NCI-H146 (cell line): ENCODE data around the gene RBM20.

Experiments used
- DNase-seq: peaks from one replicate; lab custom pipeline; 2025; lab: John Stamatoyannopoulos, UW

RBM20 gene

DNA sequence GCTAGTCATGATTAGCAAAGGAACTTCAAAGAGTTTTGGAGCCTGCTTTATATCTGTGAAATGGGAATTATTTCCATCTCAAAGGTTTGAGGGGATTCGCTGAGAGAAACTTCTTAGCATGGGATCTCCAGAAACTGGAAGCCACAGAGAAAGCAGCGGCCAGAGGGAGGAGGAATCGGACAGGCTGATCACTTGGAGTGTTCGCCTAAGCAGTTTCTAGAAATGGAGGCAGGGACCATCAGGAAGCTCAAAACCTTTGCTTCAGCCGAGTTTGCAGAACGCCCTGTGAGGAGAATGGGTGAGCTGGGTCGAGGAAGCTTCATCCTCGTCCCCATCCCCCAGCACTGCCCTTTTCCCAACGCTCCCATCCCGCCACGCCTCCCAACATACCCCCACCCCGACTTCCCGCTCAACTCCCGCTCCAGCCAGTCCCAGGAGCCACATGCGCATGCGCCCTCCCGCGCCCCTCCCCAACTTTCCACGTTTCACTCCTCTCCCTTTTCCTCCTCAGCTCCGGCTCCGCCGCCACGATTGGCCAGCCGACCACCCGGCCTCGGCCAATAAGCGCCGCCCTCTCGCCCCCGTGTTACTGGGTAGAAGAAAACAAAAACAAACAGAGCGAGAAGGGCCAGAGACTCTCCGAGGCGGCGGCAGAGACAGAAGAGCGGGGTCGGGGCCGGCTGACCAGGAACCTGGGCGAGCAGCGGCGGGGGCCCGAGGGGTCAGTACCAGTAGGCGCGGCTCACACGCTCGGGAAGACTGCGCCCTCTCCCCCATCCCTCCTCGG, 227.4 kb downstream of the RBM20 start, which contains the start of gene PDCD4:
Gene PDCD4 (plus strand): TSS at position 631 of the 787 bp plus-strand sequence. CDS start 4,100 bp downstream, outside the sequence.
- peak; percentile 98 for DNase-seq

DNA sequence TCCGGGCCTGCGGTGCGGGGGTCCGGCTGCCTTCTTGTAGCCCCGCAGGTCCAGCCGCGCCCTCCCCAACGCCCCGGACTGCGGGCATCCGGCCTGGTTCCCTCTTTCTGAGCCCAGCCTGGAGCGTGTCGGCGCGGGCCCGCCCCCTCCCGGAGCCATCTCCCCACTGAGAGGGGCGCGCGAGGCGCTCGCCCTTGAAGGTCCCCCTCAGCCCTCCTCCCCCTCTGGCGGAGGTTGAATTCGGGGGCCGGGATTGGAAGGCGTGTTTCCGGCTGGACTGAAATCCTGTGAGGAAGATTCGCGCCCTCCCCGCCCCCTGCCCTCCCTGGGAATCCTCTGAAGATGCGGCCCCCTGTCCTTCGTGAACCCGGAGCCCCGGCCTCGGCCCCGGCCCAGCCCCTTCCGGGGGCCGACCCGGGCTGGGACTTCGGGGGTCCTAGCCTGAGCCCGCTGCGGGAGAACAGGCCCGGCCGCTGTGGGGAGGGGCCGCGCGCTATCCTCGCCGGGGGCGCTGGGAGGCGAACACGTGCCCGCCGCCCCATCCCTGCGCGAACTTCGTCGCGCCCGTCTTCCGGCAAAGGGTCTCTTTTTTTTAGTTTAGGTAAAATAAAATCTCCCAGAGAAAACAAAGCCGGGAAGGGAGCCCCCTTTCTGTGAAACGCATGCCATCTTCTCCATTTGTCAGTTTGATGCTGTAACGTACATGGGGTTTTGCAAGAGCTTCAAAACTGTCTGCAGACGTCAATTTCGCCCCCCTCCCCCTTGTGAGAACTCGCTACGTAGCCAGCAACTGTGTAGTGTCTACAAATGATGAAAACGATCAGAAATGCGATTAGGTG, 228.2 kb downstream of the RBM20 start:
- peak; percentile 83 for DNase-seq

DNA sequence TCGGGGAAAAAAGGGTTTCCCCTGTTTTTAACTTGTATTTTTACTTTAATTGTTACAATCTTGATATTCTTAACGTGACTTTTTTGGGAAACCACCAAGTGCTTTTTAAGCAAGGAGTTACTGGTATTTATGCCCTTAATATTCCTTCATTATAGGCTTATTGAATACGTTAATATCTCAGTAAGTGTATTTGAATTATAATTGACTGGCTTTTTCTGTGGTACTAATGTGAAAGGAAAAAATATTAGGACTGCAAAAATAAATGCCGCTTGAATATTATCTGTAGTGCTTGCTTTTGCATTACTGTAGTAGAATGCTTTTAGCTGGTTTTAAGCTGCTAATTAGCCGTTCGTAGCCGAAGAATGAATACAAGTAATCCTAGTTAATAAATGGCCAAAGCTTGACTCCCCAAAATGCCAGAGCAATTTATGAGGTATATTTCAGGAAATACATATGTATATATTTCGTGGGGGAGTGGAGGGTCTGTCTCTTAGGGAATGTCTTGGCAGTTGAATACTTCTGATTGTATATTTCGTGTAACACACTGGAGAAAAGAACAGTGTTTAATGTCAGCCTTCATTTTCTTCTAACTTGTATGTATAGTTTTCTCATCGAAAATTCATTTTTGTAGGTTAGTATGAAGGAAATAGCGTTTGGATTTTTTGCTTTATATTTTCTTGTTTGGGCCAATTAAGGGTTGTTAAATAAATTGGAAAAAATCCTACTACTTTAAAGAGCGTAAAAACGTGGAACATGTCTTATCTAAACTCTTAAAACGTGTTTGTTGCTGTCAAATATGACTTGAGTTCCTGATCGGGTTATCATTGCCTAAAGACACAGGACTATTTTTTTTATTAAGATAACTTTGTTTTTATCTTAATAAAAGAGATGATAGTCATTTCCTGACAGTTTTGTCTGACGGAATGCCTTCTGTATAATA, 229.1 kb downstream of the RBM20 start:
- DNase-seq = no peak

DNA sequence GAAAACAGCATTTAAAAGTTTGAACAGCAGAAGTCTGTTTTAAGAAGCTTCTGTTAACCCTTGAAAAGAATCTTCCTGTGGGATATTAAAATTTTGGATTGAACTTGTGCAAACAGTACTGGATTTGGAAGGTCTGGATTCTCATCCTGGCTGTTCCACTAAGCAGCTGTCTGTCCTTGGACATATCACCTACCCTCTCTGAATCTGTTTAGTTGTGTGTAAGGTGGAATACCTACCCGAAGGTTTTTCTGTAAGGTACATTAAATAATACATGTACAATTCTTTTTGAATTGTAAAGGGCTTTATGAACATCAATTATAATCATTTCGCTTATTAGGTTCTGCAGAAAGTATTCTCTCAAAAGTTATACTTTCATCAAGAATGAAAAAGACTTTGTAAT, 229.8 kb downstream of the RBM20 start:
- DNase-seq = no peak

GRCh38 chr10:110876000-110876399, 231.9 kb downstream of the RBM20 start:
- no peak for DNase-seq

DNA sequence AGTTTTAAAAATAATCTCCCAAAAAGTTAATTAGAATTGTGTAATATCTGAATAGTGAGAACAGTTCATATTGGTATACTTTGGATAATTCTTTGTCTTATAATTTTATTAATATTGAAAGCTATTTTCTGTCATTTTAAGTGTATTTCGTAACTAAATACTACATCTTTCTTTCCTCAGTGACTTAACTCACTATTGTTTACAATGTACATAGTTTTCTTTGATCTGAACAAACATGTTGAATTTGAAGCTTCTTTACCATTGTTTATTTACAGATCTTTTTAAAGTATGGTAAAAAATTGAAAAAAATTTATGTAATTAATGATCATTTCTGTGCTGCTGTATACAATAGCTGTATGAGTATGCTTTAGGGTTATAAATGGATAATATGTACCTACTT, 232.7 kb downstream of the RBM20 start:
- no peak for DNase-seq

GRCh38 chr10:110880012-110880411, 235.9 kb downstream of the RBM20 start:
- DNase-seq = no peak

DNA sequence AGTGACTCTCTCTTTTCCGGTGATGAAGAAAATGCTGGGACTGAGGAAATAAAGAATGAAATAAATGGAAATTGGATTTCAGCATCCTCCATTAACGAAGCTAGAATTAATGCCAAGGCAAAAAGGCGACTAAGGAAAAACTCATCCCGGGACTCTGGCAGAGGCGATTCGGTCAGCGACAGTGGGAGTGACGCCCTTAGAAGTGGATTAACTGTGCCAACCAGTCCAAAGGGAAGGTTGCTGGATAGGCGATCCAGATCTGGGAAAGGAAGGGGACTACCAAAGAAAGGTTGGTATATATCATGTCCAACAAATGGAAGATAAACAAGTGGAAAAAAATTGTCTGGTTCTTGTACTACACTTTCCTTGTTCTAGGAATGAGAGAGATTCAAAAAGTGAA, 237.1 kb downstream of the RBM20 start:
- DNase-seq = no peak

GRCh38 chr10:110881905-110882304, 237.8 kb downstream of the RBM20 start:
- no peak for DNase-seq

GRCh38 chr10:110883924-110884323, 239.8 kb downstream of the RBM20 start:
- DNase-seq = no peak

DNA sequence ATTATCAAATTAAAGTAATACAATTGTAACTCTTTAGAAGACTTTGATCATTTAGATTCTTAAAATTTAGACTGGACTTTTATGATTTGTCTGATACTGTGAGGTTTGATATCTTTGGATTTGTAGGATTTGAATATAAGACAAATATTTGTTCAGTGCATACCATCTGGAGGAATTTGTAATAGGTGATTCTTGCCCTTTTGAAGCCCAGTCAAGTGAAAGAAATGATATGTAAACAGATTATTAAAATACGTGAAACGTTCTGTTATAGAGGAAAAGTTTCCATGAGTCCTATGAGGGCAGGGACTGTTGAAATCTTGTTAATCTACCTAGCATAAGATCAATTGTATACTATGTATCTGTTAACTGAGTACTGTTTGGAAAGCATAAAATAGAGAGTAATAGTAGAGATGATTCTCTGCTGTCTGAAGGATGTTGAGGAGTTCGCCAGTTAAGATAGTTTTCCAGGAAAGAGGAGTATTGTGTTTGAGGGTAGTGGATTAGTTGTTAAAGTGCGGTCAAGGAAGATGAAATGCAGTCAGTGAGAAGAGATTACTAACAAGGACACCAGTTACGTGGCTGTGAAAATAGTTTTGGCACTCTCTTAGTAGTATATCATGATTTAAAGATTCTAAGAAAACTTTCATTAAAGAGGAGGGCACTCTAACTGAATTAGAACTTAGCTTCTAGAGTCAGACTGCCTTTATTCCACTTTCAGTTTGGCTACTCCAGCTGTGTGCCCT, 242.0 kb downstream of the RBM20 start:
- DNase-seq = peak; percentile 14

- DNase-seq = no peak
Measured at GRCh38 chr10:110887560-110887959, 243.4 kb downstream of the RBM20 start.
